ENCODE data around the gene OR5K3. TPM values are rescaled to one million over a fixed set of nuclear protein-coding genes. Genes with fewer than 3 reads are reported as not detected.

The OR5K3 gene
- total RNA-seq, 1 experiment from 2014 or later: not detected

Other genes with a start within 250 kb of the OR5K3 start
- not detected in 2 replicates for gene OR5H14, start 243.2 kb upstream of the OR5K3 start, total RNA-seq (2014; rRNA removed; shearing (Covaris generic); ENCODE audit: low replicate concordance)
- gene OR5H15, start 224.0 kb upstream of the OR5K3 start, total RNA-seq (2014; rRNA removed; shearing (Covaris generic); ENCODE audit: low replicate concordance): not detected in 2 replicates
- gene OR5H6, start 126.4 kb upstream of the OR5K3 start, total RNA-seq (2014; rRNA removed; shearing (Covaris generic); ENCODE audit: low replicate concordance): not detected in 2 replicates
- not detected in 2 replicates for gene OR5H2, start 108.2 kb upstream of the OR5K3 start, total RNA-seq (2014; rRNA removed; shearing (Covaris generic); ENCODE audit: low replicate concordance)
- gene OR5K4, start 36.8 kb upstream of the OR5K3 start, total RNA-seq (2014; rRNA removed; shearing (Covaris generic); ENCODE audit: low replicate concordance): not detected in 2 replicates
- not detected in 2 replicates for gene OR5K1, start 72.5 kb downstream of the OR5K3 start, total RNA-seq (2014; rRNA removed; shearing (Covaris generic); ENCODE audit: low replicate concordance)
- not detected in 2 replicates for gene OR5K2, start 107.0 kb downstream of the OR5K3 start, total RNA-seq (2014; rRNA removed; shearing (Covaris generic); ENCODE audit: low replicate concordance)
- 37.7 and 87.4 TPM in 2 replicates for gene CLDND1, start 132.2 kb downstream of the OR5K3 start, total RNA-seq (2014; rRNA removed; shearing (Covaris generic); ENCODE audit: low replicate concordance)
- not detected in 2 replicates for gene GPR15, start 141.3 kb downstream of the OR5K3 start, total RNA-seq (2014; rRNA removed; shearing (Covaris generic); ENCODE audit: low replicate concordance)
- gene CPOX, start 202.9 kb downstream of the OR5K3 start, total RNA-seq (2014; rRNA removed; shearing (Covaris generic); ENCODE audit: low replicate concordance): 7.8 and 11.6 TPM in 2 replicates